ENCODE data around the gene SFT2D3.

Gene SFT2D3

DNA sequence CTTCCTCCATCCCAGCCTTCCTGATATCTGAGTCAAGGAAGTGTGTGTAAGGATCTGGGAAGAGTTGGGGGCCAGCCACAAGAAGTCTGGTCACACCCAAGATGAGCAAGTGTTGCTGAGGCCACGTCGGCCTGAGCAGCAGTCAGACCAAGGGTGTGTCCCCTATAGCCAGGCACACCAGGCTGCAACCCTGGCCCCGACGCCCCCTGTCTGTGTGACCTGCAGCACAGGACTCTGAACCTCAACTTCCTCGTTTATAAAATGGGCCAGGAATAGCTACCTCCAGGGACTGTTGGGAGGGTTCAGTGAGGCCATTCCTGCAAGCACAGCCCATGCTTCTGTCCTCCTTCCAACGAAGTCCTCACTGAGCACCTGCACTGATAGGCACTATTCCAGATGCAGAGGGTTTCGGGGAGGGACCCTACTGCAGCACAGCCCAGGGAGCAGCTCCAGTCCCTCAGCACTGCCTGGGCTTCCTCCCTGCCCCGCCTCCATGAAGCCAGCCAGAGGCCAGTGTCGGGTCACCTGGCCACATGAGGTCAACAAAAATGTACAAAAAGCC, 39.3 kb upstream of the SFT2D3 start:
- peaks cover 0 to 99% (median 86%) of the 10 kb centered on the region in 4 donors for H3K4me1 ChIP-seq
- H3K27ac ChIP-seq, result peak overlapping the region; percentile 76

GRCh38 chr2:127662937-127663565, 38.2 kb upstream of the SFT2D3 start:
- Histone ChIP-seq H3K27ac (peak overlapping the region; percentile 81 to 95), H3K36me3 (peaks cover 0 to 8% (median 0%) of the 10 kb centered on the region in 3 donors), H3K4me1 (peaks cover 0 to 98% (median 80%) of the 10 kb centered on the region in 4 donors), H3K27me3 (no peaks in the 10 kb centered on the region), H3K9me3 (no peaks in the 10 kb centered on the region), H3K4me3 (peak overlapping the region; percentile 44 to 52)
- TF ChIP-seq, protein P1, sequence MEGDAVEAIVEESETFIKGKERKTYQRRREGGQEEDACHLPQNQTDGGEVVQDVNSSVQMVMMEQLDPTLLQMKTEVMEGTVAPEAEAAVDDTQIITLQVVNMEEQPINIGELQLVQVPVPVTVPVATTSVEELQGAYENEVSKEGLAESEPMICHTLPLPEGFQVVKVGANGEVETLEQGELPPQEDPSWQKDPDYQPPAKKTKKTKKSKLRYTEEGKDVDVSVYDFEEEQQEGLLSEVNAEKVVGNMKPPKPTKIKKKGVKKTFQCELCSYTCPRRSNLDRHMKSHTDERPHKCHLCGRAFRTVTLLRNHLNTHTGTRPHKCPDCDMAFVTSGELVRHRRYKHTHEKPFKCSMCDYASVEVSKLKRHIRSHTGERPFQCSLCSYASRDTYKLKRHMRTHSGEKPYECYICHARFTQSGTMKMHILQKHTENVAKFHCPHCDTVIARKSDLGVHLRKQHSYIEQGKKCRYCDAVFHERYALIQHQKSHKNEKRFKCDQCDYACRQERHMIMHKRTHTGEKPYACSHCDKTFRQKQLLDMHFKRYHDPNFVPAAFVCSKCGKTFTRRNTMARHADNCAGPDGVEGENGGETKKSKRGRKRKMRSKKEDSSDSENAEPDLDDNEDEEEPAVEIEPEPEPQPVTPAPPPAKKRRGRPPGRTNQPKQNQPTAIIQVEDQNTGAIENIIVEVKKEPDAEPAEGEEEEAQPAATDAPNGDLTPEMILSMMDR (IDR thresholded peaks at IDR 0.05), result no peak
- intact Hi-C loops (cut with DNase I; ENCODE audit: low total_unique reads), result no loop called here
- peak; percentile 19 to 64 for DNase-seq

More for the DNA sequence above, 39.3 kb upstream of the SFT2D3 start:
- Histone ChIP-seq H3K36me3 (peaks cover 5 to 17% (median 7%) of the 10 kb centered on the region in 3 donors), H3K9me3 (no peaks in the 10 kb centered on the region), H3K27me3 (no peaks in the 10 kb centered on the region), H3K4me3 (no peak overlapping the region)
- DNase-seq, result peak; percentile 37 to 64
- intact Hi-C loops (cut with DNase I; ENCODE audit: low total_unique reads), result no loop called here
- TF ChIP-seq, protein P1 (IDR thresholded peaks at IDR 0.05), result no peak

DNA sequence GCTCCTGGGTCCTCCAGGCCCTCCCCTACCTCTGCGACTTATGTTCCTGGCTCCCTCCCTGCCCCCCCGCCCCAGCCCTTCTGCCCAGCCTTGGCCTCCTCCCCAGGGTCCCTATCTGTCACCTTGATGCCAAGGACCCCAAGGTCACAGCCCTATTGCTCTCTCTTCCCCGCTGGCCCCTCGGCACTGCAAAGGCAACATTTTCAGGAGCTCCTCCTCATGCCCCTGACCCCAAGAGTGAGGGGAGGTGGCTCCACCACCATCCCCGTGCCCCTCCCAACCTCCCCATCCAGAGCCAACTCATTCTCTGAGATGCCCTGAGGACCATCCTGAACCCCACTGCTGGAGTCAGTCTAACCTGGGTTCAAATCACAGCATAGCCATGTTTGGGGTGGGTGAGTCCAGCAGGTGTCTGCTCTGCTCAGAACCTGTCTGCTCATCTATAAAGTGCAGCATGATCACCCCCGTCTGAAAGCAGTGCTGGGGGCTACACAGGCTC, 37.7 kb upstream of the SFT2D3 start:
- Histone ChIP-seq H3K9me3 (no peaks in the 10 kb centered on the region), H3K36me3 (peaks cover 0 to 8% (median 0%) of the 10 kb centered on the region in 3 donors), H3K4me1 (peaks cover 0 to 93% (median 74%) of the 10 kb centered on the region in 4 donors), H3K4me3 (peak overlapping the region; percentile 44 to 52), H3K27ac (peak overlapping the region; percentile 81 to 95), H3K27me3 (no peaks in the 10 kb centered on the region)
- peak in 1 of 2 donors; percentile 58 for DNase-seq
- TF ChIP-seq, protein P1 (IDR thresholded peaks at IDR 0.05), result no peak
- intact Hi-C loops (cut with DNase I; ENCODE audit: low total_unique reads), result no loop called here

DNA sequence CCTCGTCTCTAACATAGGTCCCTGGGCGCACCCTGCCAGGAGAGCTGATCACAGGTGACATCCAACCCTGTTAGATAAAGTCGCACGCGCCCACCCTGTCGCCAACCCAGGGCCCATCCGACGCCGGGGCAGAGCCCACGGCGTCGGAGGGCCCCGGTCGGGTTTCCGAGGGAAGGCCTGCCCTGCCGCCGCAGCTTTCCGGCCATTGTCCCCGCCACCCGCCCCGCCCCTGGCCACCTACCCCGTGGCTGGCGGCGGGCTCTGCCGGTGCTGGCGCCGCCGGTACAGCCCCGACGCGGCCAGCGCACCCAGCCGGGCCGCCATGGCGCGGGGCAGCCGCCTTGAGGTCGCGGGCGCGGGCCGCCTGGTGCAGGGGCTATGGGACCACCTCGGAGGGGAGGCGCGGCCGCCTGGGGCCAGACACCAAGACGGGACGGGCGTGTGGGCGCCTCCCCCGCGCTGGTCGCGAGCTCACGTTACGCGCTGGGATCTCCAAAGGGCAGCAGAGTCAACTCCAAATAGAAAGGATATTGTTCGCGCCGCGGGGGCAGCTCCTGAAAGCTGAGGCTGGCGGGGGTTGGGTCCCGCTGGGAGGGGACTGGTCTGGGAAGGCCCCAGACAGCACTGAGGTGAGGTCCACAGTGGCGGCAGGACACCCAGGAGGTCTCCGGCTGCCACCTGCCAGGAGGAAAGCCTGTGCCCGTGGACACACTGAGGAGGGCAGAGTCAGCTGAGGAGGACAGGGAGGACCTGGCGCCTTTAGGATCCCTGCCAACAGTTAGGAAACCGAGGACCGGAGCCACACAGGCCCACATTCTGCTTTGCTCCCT, 37.0 kb upstream of the SFT2D3 start:
- Histone ChIP-seq H3K4me3 (peak overlapping the region; percentile 44 to 52), H3K27ac (peak overlapping the region; percentile 81 to 95), H3K36me3 (peaks cover 0 to 8% (median 0%) of the 10 kb centered on the region in 3 donors), H3K27me3 (no peaks in the 10 kb centered on the region), H3K9me3 (no peaks in the 10 kb centered on the region), H3K4me1 (peaks cover 0 to 93% (median 73%) of the 10 kb centered on the region in 4 donors)
- peak; percentile 21 to 68 for DNase-seq
- intact Hi-C loops (cut with DNase I; ENCODE audit: low total_unique reads), result no loop called here
- TF ChIP-seq, protein P1 (IDR thresholded peaks at IDR 0.05), result no peak

GRCh38 chr2:127664895-127665225, 36.4 kb upstream of the SFT2D3 start:
- Histone ChIP-seq H3K9me3 (no peaks in the 10 kb centered on the region), H3K27me3 (no peaks in the 10 kb centered on the region), H3K36me3 (peaks cover 0 to 8% (median 0%) of the 10 kb centered on the region in 3 donors), H3K27ac (peak overlapping the region; percentile 81 to 95), H3K4me3 (peak overlapping the region; percentile 44 to 52), H3K4me1 (peaks cover 0 to 92% (median 69%) of the 10 kb centered on the region in 4 donors)
- intact Hi-C loops (cut with DNase I; ENCODE audit: low total_unique reads), result no loop called here
- no peak for DNase-seq
- TF ChIP-seq, protein P1 (IDR thresholded peaks at IDR 0.05), result no peak

Data from tibial artery (tissue), 4 donors.